HEK293 (cell line): ENCODE data around the gene RACK1.

Source experiments
- CTCF ChIA-PET: fragments of 350-600 bp; formaldehyde crosslinking; extraction: SDS; loops from one replicate; lab custom pipeline; 2021; ENCODE audit warnings: antibody characterized with exemption; lab: Yijun Ruan, JAX
- POLR2A ChIA-PET: fragments of 300-600 bp; formaldehyde crosslinking; extraction: SDS; loops from one replicate; lab custom pipeline; 2020; ENCODE audit warnings: antibody characterized with exemption, inconsistent platforms; lab: Yijun Ruan, JAX
- H3K27ac ChIP-seq: fragments of 200-500 bp; sonication (Bioruptor generic); 2 replicates; pipeline ENCODE4 v1.5.1; 2014; ENCODE audit warnings: low read depth, low read length, control low read depth, inconsistent platforms; ENCODE audit errors: extremely low read depth
- H3K36me3 ChIP-seq, 2 experiments: fragments of 200-500 bp in 1 of 2; sonication (Bioruptor generic) in 1 of 2; 1 replicate in 1 of 2; 2 replicates in 1 of 2; pipeline ENCODE4 v1.5.1; 2014 to 2017; ENCODE audit warnings: inconsistent platforms in 2 of 2, low read length in 2 of 2; ENCODE audit not compliant: control insufficient read depth in 2 of 2, insufficient read depth in 1 of 2
- H3K4me1 ChIP-seq: fragments of 200-500 bp; sonication (Bioruptor generic); 2 replicates; pipeline ENCODE4 v1.5.1; 2014; ENCODE audit warnings: mild to moderate bottlenecking, low read length, inconsistent platforms; ENCODE audit not compliant: control insufficient read depth, insufficient read depth
- H3K4me3 ChIP-seq: 2 replicates; pipeline ENCODE4 v1.5.1; 2011; ENCODE audit warnings: low read depth, mild to moderate bottlenecking, control low read depth, low read length, moderate library complexity
- H3K9me3 ChIP-seq: fragments of 200-500 bp; sonication (Bioruptor generic); 2 replicates; pipeline ENCODE4 v1.5.1; 2014; ENCODE audit warnings: low read depth, low read length, inconsistent platforms; ENCODE audit not compliant: control insufficient read depth, insufficient read depth
- BCL11A ChIP-seq: fragments of 450-650 bp; formaldehyde crosslinking; IDR thresholded peaks from 2 replicates; pipeline ENCODE4 v1.5.1; 2016; ENCODE audit warnings: low read depth, missing biosample characterization, missing genetic modification characterization
- BCL11B ChIP-seq: fragments of 450-650 bp; formaldehyde crosslinking; IDR thresholded peaks from 2 replicates; pipeline ENCODE4 v1.5.1; 2016; ENCODE audit warnings: low read depth, missing biosample characterization, missing genetic modification characterization
- EGR2 ChIP-seq: fragments of 450-650 bp; formaldehyde crosslinking; IDR thresholded peaks from 2 replicates; pipeline ENCODE4 v1.5.1; 2016; ENCODE audit warnings: low read depth, missing biosample characterization, missing genetic modification characterization
- GLIS1 ChIP-seq: fragments of 450-650 bp; formaldehyde crosslinking; IDR thresholded peaks from 2 replicates; pipeline ENCODE4 v1.5.1; 2016; ENCODE audit warnings: missing biosample characterization, missing genetic modification characterization
- KLF10 ChIP-seq: fragments of 450-650 bp; IDR thresholded peaks from 2 replicates; pipeline ENCODE4 v1.5.1; 2018; ENCODE audit warnings: missing biosample characterization, mild to moderate bottlenecking, missing genetic modification characterization
- MYNN ChIP-seq: fragments of 450-650 bp; formaldehyde crosslinking; IDR thresholded peaks from 2 replicates; pipeline ENCODE4 v1.5.1; 2016; ENCODE audit warnings: missing biosample characterization, missing genetic modification characterization, borderline replicate concordance
- SP2 ChIP-seq: fragments of 450-650 bp; formaldehyde crosslinking; IDR thresholded peaks from 2 replicates; pipeline ENCODE4 v1.5.1; 2016; ENCODE audit warnings: missing biosample characterization, missing genetic modification characterization
- ZEB2 ChIP-seq: fragments of 450-650 bp; formaldehyde crosslinking; IDR thresholded peaks from 2 replicates; pipeline ENCODE4 v1.5.1; 2016; ENCODE audit warnings: missing biosample characterization, missing genetic modification characterization
- ZNF184 ChIP-seq: fragments of 450-650 bp; IDR thresholded peaks from 2 replicates; pipeline ENCODE4 v1.5.1; 2018; ENCODE audit warnings: missing biosample characterization, mild to moderate bottlenecking, missing genetic modification characterization
- ZNF24 ChIP-seq: fragments of 450-650 bp; formaldehyde crosslinking; IDR thresholded peaks from 2 replicates; pipeline ENCODE4 v1.5.1; 2016; ENCODE audit warnings: missing biosample characterization, missing genetic modification characterization
- ZNF366 ChIP-seq: fragments of 450-650 bp; formaldehyde crosslinking; conservative IDR thresholded peaks from 2 replicates; pipeline ENCODE4 v1.5.1; 2016; ENCODE audit warnings: missing biosample characterization, missing genetic modification characterization
- ZNF37A ChIP-seq: fragments of 450-650 bp; IDR thresholded peaks from 2 replicates; pipeline ENCODE4 v1.5.1; 2018; ENCODE audit warnings: missing biosample characterization, missing genetic modification characterization
- ZNF394 ChIP-seq: fragments of 450-650 bp; formaldehyde crosslinking; IDR thresholded peaks from 2 replicates; pipeline ENCODE4 v1.5.1; 2016; ENCODE audit warnings: missing biosample characterization, missing genetic modification characterization, mild to moderate bottlenecking, moderate library complexity, borderline replicate concordance
- ZNF501 ChIP-seq: fragments of 450-650 bp; formaldehyde crosslinking; IDR thresholded peaks from 2 replicates; pipeline ENCODE4 v1.5.1; 2016; ENCODE audit warnings: missing biosample characterization, missing genetic modification characterization
- ZNF561 ChIP-seq: fragments of 450-650 bp; IDR thresholded peaks from 2 replicates; pipeline ENCODE4 v1.5.1; 2018; ENCODE audit warnings: missing biosample characterization, missing genetic modification characterization, borderline replicate concordance
- ZNF600 ChIP-seq: fragments of 450-650 bp; formaldehyde crosslinking; IDR thresholded peaks from 2 replicates; pipeline ENCODE4 v1.5.1; 2016; ENCODE audit warnings: missing biosample characterization, missing genetic modification characterization
- ZNF660 ChIP-seq: fragments of 450-650 bp; IDR thresholded peaks from 2 replicates; pipeline ENCODE4 v1.5.1; 2018; ENCODE audit warnings: missing biosample characterization, mild to moderate bottlenecking, missing genetic modification characterization
- ZNF76 ChIP-seq: fragments of 450-650 bp; formaldehyde crosslinking; IDR thresholded peaks from 2 replicates; pipeline ENCODE4; 2016; ENCODE audit warnings: low read depth, missing biosample characterization, missing genetic modification characterization, borderline replicate concordance
- ZXDB ChIP-seq: fragments of 450-650 bp; formaldehyde crosslinking; IDR thresholded peaks from 2 replicates; pipeline ENCODE4 v1.5.1; 2016; ENCODE audit warnings: missing biosample characterization, missing genetic modification characterization
- TF ChIP-seq, protein P1 (sequence below): fragments of 450-650 bp; formaldehyde crosslinking; IDR thresholded peaks from 2 replicates; pipeline ENCODE4 v1.5.1; 2016; ENCODE audit warnings: missing biosample characterization, missing genetic modification characterization
- TF ChIP-seq, protein P2 (sequence below): fragments of 450-650 bp; formaldehyde crosslinking; IDR thresholded peaks from 2 replicates; pipeline ENCODE4 v1.5.1; 2017; ENCODE audit warnings: missing biosample characterization, missing genetic modification characterization
- TF ChIP-seq, protein P3 (sequence below): fragments of 450-650 bp; formaldehyde crosslinking; IDR thresholded peaks from 2 replicates; pipeline ENCODE4 v1.5.1; 2016; ENCODE audit warnings: missing biosample characterization, missing genetic modification characterization
- TF ChIP-seq, protein P4 (sequence below): fragments of 450-650 bp; formaldehyde crosslinking; IDR thresholded peaks from 2 replicates; pipeline ENCODE4 v1.5.1; 2016; ENCODE audit warnings: missing biosample characterization, missing genetic modification characterization
- TF ChIP-seq, protein P5 (sequence below): fragments of 450-650 bp; IDR thresholded peaks from 2 replicates; pipeline ENCODE4 v1.5.1; 2018; ENCODE audit warnings: missing biosample characterization, mild to moderate bottlenecking, missing genetic modification characterization

Gene RACK1

DNA sequence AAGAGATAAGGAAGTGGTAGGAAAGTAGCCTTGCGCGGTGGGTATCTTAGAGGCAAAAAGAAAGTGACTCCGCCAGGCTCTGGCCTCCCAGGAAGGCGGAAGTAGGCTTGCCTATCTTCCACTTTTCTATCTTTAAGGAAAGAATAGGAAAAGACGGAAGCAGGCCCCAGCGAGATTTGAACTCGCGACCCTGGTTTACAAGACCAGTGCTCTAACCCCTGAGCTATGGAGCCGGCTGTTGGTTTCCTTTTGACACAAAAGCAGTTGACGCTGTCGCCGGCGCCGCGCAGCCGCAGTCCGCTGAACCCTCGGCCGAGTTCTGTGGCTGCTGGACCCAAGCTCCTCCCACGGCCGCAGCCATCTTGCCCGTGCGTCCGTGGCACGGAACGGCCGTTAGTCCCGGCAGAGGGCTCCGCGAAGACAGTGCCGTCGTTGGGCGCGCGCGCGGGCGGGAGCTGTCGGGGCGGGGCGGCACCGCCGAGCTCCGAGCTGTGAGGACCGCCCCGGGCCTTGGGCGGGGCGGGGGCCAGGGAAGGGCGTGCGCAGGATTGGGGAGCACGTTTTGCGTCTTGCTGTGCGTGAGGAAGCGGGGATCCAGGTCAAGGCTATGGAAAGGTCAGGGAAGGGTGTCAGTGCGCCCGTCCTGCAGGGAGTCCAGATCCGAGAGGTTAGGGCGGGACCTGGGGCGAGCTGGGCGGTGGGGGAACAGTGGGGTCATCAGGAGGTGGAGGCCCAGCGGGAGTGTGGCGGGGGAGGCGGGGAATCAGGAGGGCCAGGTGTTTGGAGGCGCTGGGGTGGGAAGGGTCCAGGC lies 52.0 kb downstream of the RACK1 start:
- POLR2A ChIA-PET: interaction anchor here (0.5 to 6.8 kb wide), 17 partner anchors 8 to 73 kb away, joined by 3 to 86 read pairs (median 4); partner anchors contain the start of genes RACK1, TRIM41, TRIM52 and TRIM7
- TF ChIP-seq ZNF37A (tag by site-specific recombination): 0 out of 2 replicates have a peak, but pooled peaks have one; percentile 32
- TF ChIP-seq, protein P1, sequence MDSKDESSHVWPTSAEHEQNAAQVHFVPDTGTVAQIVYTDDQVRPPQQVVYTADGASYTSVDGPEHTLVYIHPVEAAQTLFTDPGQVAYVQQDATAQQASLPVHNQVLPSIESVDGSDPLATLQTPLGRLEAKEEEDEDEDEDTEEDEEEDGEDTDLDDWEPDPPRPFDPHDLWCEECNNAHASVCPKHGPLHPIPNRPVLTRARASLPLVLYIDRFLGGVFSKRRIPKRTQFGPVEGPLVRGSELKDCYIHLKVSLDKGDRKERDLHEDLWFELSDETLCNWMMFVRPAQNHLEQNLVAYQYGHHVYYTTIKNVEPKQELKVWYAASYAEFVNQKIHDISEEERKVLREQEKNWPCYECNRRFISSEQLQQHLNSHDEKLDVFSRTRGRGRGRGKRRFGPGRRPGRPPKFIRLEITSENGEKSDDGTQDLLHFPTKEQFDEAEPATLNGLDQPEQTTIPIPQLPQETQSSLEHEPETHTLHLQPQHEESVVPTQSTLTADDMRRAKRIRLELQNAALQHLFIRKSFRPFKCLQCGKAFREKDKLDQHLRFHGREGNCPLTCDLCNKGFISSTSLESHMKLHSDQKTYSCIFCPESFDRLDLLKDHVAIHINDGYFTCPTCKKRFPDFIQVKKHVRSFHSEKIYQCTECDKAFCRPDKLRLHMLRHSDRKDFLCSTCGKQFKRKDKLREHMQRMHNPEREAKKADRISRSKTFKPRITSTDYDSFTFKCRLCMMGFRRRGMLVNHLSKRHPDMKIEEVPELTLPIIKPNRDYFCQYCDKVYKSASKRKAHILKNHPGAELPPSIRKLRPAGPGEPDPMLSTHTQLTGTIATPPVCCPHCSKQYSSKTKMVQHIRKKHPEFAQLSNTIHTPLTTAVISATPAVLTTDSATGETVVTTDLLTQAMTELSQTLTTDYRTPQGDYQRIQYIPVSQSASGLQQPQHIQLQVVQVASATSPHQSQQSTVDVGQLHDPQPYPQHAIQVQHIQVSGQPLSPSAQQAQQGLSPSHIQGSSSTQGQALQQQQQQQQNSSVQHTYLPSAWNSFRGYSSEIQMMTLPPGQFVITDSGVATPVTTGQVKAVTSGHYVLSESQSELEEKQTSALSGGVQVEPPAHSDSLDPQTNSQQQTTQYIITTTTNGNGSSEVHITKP: peak; percentile 65
- peak; percentile 53; the same call in 1 of the 2 replicates for TF ChIP-seq ZNF24
- TF ChIP-seq ZNF501 (tag by site-specific recombination): peak; percentile 12; the same call in 1 of the 2 replicates
- TF ChIP-seq ZEB2: peak; percentile 54; the same call in 1 of the 2 replicates
- peak; percentile 19; the same call in 1 of the 2 replicates for TF ChIP-seq ZNF76 (tag by site-specific recombination)
- TF ChIP-seq SP2 (tag by site-specific recombination): peak; percentile 67
- TF ChIP-seq ZNF394 (tag by site-specific recombination): peak; percentile 61; the same call in 1 of the 2 replicates
- TF ChIP-seq ZNF184 (tag by site-specific recombination): peak; percentile 69; the same call in 1 of the 2 replicates
- TF ChIP-seq GLIS1 (tag by site-specific recombination): peak; percentile 69
- TF ChIP-seq ZNF561 (tag by site-specific recombination): peak; percentile 75
- TF ChIP-seq, protein P2, sequence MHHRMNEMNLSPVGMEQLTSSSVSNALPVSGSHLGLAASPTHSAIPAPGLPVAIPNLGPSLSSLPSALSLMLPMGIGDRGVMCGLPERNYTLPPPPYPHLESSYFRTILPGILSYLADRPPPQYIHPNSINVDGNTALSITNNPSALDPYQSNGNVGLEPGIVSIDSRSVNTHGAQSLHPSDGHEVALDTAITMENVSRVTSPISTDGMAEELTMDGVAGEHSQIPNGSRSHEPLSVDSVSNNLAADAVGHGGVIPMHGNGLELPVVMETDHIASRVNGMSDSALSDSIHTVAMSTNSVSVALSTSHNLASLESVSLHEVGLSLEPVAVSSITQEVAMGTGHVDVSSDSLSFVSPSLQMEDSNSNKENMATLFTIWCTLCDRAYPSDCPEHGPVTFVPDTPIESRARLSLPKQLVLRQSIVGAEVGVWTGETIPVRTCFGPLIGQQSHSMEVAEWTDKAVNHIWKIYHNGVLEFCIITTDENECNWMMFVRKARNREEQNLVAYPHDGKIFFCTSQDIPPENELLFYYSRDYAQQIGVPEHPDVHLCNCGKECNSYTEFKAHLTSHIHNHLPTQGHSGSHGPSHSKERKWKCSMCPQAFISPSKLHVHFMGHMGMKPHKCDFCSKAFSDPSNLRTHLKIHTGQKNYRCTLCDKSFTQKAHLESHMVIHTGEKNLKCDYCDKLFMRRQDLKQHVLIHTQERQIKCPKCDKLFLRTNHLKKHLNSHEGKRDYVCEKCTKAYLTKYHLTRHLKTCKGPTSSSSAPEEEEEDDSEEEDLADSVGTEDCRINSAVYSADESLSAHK: 0 out of 2 replicates have a peak, but pooled peaks have one; percentile 8
- TF ChIP-seq, protein P3, sequence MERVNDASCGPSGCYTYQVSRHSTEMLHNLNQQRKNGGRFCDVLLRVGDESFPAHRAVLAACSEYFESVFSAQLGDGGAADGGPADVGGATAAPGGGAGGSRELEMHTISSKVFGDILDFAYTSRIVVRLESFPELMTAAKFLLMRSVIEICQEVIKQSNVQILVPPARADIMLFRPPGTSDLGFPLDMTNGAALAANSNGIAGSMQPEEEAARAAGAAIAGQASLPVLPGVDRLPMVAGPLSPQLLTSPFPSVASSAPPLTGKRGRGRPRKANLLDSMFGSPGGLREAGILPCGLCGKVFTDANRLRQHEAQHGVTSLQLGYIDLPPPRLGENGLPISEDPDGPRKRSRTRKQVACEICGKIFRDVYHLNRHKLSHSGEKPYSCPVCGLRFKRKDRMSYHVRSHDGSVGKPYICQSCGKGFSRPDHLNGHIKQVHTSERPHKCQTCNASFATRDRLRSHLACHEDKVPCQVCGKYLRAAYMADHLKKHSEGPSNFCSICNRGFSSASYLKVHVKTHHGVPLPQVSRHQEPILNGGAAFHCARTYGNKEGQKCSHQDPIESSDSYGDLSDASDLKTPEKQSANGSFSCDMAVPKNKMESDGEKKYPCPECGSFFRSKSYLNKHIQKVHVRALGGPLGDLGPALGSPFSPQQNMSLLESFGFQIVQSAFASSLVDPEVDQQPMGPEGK (tag by site-specific recombination): peak; percentile 31
- TF ChIP-seq ZNF660: peak; percentile 85
- TF ChIP-seq ZNF366 (tag by site-specific recombination): peak; percentile 86
- TF ChIP-seq, protein P4, sequence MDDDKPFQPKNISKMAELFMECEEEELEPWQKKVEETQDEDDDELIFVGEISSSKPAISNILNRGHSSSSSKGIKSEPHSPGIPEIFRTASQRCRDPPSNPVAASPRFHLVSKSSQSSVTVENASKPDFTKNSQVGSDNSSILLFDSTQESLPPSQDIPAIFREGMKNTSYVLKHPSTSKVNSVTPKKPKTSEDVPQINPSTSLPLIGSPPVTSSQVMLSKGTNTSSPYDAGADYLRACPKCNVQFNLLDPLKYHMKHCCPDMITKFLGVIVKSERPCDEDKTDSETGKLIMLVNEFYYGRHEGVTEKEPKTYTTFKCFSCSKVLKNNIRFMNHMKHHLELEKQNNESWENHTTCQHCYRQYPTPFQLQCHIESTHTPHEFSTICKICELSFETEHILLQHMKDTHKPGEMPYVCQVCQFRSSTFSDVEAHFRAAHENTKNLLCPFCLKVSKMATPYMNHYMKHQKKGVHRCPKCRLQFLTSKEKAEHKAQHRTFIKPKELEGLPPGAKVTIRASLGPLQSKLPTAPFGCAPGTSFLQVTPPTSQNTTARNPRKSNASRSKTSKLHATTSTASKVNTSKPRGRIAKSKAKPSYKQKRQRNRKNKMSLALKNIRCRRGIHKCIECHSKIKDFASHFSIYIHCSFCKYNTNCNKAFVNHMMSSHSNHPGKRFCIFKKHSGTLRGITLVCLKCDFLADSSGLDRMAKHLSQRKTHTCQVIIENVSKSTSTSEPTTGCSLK: no peak
- TF ChIP-seq KLF10 (tag by site-specific recombination): peak; percentile 62; the same call in 1 of the 2 replicates
- no peak for TF ChIP-seq BCL11B (tag by site-specific recombination)
- TF ChIP-seq ZXDB (tag by site-specific recombination): peak; percentile 81
- TF ChIP-seq MYNN (tag by site-specific recombination): no peak
- TF ChIP-seq ZNF600 (tag by site-specific recombination): peak; percentile 38
- peak; percentile 21; the same call in 1 of the 2 replicates for TF ChIP-seq EGR2 (tag by site-specific recombination)
- peak; percentile 34; the same call in 1 of the 2 replicates for TF ChIP-seq BCL11A
- TF ChIP-seq, protein P5, sequence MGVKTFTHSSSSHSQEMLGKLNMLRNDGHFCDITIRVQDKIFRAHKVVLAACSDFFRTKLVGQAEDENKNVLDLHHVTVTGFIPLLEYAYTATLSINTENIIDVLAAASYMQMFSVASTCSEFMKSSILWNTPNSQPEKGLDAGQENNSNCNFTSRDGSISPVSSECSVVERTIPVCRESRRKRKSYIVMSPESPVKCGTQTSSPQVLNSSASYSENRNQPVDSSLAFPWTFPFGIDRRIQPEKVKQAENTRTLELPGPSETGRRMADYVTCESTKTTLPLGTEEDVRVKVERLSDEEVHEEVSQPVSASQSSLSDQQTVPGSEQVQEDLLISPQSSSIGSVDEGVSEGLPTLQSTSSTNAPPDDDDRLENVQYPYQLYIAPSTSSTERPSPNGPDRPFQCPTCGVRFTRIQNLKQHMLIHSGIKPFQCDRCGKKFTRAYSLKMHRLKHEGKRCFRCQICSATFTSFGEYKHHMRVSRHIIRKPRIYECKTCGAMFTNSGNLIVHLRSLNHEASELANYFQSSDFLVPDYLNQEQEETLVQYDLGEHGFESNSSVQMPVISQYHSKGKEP: peak; percentile 76

More for the DNA sequence above, 52.0 kb downstream of the RACK1 start:
- Histone ChIP-seq H3K9me3 (no peaks in the 10 kb centered on the region), H3K36me3 (no peaks in the 10 kb centered on the region), H3K4me1 (no peaks in the 10 kb centered on the region), H3K27ac (peak overlapping the region; percentile 59; the same call in 1 of the 2 replicates), H3K4me3 (peak overlapping the region; percentile 75)
- CTCF ChIA-PET: interaction anchor here (0.8 to 4.1 kb wide), 5 partner anchors 12 to 52 kb away, joined by 4 to 27 read pairs (median 11); partner anchors contain the start of genes RACK1 and TRIM7
